GM18502 (cell line): Measurements from ENCODE around the gene MMP24OS.

Experiments used
- ATAC-seq: cut with Tn5 transposase; IDR thresholded peaks from one replicate; pipeline ENCODE4 v1.9.1; 2021; ENCODE audit warnings: mild to moderate bottlenecking; ENCODE audit not compliant: unreplicated experiment, poor library complexity

The MMP24OS gene

GRCh38 chr20:35293303-35294292 lies 15.7 kb upstream of the MMP24OS start:
- ATAC-seq = no peak

GRCh38 chr20:35292504-35293285 lies 14.8 kb upstream of the MMP24OS start:
- ATAC-seq = no peak

DNA sequence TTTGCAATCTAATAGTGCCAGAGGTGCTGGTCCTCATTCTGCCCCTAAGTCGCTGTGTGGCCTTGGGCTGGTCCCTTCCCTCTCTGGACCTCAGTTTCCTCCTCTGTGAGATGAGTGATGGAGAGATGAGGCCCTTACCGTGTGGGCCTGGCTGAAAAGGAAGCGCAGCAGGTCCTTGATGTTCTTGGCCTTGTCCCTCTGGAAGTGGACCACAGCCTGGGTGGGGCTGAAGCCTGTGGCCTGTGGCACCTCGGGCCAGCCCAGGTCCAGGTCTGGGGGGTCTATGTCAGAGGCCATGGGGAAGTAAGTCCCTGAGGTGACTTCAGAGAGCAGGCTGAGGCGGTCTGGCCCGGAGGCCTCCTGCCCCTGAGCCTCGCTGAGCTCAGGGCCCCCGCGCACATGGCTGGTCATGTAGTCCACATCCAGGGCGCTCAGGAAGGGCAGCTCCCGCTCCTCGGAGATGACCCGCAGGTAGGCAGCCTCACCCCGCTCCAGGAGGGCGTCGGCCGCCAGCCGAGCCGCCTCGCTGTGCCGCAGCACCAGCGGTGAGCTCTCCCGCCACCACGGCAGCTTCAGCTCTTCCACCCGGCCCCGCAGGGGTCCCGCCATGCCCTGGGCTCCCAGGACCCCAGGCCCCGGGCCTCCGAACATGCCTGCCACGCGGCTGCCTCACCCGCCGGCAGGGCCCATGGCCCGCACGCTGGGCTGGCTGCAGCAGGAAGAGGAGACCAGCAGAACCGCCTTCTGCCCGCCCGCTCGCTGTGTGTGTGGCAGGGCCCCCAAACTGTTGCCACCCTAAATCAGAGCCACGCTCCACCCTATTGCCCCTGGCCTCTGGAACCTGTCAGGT lies 14.0 kb upstream of the MMP24OS start, which contains the start of gene FAM83C:
TSS of gene FAM83C (minus strand) at position 772 of the 850 bp plus-strand sequence. CDS start at position 651, 121 bp downstream.
- no peak for ATAC-seq

GRCh38 chr20:35290887-35291417 lies 13.0 kb upstream of the MMP24OS start:
- no peak for ATAC-seq

DNA sequence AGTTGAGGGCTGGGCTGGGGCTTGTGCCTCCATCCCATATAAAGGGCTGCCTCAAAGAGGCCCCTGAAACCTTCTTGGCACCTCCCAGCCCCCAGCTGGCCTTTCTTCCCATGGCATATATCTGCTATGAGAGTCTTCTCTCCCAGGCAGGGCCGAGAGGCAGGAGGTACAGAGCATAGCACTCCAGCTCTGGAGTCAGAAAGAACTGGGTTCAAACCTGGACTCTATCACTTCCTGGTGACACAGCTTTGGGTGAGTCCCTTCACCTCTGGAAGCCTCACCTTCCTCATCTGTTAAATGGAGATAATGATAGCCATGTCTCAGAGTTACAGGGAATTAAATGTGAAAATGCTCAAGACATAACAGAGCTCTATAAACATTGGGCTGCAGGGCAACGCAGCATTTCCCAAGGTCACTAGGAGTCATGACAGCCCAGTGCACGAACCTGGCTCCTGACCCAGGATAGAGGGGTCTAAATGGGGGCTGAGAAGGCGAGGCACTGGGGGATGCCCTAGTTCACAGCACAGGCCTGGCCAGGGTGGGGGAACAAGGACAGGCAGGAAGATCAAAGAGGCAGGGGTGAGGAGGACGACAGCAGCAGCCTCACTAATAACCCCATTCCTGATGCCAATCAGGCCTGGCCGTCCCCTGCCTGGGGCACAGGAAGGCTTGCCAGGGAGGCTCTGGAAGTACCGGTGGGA lies 12.4 kb upstream of the MMP24OS start:
- ATAC-seq = no peak

GRCh38 chr20:35288325-35289060 lies 10.6 kb upstream of the MMP24OS start:
- ATAC-seq = no peak

- ATAC-seq = no peak
These were observed 9.8 kb upstream of the MMP24OS start for GRCh38 chr20:35287509-35288324.

DNA sequence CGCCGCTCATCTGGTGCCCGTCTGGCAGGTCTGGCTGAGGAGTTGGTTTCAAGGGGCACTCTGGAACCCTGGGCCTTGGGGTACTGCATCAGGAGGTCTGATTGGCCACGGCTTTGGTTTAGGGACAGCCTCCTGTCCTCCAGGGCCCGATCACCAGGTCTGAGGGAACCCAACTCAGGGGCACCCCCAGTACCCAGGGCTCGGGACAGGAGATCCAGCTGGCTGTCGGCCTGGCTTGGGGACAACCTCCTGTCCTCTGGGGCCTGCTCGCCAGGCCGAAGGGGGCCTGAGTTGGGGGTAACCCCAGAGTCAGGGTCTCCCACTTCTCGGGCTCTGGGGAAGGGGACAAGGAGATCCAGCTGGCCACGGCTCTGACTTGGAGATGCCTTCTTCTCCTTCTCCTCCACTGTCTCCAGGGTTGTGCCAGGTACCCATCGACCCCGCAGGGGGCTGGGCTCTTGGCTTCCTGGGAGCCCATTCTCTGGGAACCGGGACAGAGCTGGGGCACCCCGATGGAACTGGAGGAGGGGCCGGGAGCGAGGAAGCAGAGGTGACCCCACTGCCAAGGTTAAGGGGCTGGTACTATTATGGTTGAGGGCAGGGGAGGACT lies 9.1 kb upstream of the MMP24OS start:
- ATAC-seq = no peak

- ATAC-seq = no peak
These were observed 8.4 kb upstream of the MMP24OS start for GRCh38 chr20:35286077-35286898.

- ATAC-seq = no peak
These were observed 7.8 kb upstream of the MMP24OS start for GRCh38 chr20:35285806-35286076.

DNA sequence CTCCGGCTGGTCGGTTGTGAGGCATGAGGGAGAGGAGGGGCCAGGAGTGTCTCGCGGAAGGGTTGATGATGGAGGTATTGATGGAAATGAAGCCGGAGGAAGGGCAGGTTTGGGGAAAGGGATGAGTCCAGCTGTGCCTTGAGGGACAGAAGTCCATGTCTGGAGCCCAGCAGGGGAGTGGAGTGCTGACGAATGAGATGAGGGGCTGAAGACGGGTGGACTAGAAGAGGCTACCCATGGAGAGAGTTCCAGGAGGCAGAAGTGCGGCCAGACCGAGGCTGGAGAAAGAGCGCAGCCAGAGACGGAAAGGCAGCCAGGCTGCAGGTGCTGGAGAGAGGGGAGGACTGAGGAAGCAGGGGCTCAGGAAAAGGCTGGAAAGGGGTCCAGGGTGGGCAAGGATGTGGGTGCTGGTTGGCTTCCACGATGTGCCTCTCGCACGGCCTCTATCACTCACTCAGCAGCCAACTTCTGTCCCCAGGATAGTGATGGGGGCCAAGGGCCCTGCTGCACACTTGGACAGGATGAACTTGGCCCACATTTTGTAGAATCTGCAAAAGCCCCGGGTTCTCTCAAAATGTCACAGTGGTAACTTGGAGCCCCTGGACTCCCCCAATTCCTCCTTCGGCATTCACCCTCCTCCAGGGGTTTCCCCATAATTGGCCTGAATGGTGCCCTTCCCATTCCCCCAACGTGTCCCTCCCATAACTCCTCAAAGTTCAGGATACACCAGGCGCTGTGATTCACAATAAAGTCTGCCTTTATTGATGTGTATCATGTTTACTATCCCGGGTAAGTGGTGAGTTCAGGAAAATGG lies 7.3 kb upstream of the MMP24OS start:
- no peak for ATAC-seq

- ATAC-seq = peak; percentile 82
These were observed 6.5 kb upstream of the MMP24OS start, which contains the start of gene EIF6 for GRCh38 chr20:35284267-35284991. Gene EIF6 (minus strand): TSS chr20:35284772. CDS start chr20:35284487, 285 bp downstream.

DNA sequence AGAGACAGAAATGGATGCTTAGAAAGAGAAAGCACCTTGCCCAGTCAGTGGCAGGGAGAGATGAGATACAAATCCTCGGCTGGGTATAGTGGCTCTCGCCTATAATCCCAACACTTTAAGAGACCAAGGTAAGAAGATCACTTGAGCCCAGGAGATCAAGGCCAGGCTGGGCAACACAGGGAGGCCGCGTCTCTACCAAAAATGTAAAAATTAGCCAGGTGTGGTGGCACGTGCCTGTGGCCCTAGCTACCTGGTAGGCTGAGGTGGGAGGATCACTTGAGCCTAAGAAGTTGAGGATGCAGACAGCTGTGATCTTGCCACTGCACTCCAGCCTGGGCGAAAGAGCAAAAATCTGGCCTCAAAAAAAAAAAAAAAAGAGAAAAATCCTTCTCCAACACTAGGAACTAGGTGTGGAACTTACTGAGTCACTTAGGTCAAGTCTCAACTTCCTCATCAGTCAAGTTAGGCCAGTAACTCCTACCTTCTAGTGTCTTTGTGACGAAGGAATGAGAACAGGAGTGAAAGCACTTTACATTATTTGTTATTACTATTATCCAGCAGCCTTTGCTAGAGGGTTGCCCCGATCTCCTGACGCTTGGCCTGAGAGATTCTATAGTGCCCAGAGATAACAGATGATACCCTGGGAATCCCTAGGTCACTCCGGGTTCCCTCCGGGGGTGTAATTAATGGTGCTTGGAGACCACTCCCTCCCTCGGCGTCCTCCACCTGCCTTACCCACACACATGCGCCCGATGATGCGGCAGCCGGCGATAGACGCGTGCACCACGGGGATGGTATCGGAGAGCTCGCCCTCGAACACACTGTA lies 5.7 kb upstream of the MMP24OS start:
- ATAC-seq = no peak

GRCh38 chr20:35281506-35282101 lies 3.7 kb upstream of the MMP24OS start:
- no peak for ATAC-seq
